ENCODE measurements around the gene ZC3H6. TPM values are rescaled to one million over a fixed set of nuclear protein-coding genes. Genes with fewer than 3 reads are reported as not detected.

Gene ZC3H6
- total RNA-seq, 1 experiment from 2014 or later, result 5.3 TPM

GRCh38 chr2:112332123-112332696 lies 56.8 kb downstream of the ZC3H6 start:
- DNase-seq (ENCODE audit: low read depth, low spot score) (no peak), ATAC-seq (no peak)
- ChIA-PET CTCF (no interaction called here), POLR2A (interaction anchor here (0.6 kb wide), 1 partner anchor 58 kb away, joined by 6 read pairs; no protein-coding TSS in a partner anchor)
- no peak overlapping the region for H3K27ac ChIP-seq (ENCODE audit: low read length)
- H3K36me3 ChIP-seq (ENCODE audit: control insufficient read depth, insufficient read depth, low read length), result no peaks in the 10 kb centered on the region
- no peaks in the 10 kb centered on the region for H3K4me1 ChIP-seq (ENCODE audit: control insufficient read depth, insufficient read depth, low read length)
- no TSS peak for BruUV-seq (replicated peaks)
- intact Hi-C loops (cut with micrococcal nuclease; ENCODE audit: unreplicated experiment), result no loop called here
- H3K4me3 ChIP-seq (ENCODE audit: low read depth in 2 of 2, low read length in 2 of 2), result no peak overlapping the region
- no peaks in the 10 kb centered on the region for H3K9me3 ChIP-seq (ENCODE audit: control insufficient read depth, insufficient read depth, low read depth, low read length)
- in situ Hi-C loops (cut with HindIII; ENCODE audit: low pct_unique_long_range_greater_than_20kb, low sequenced_read_pairs), result no loop called here
- TF ChIP-seq POLR2AphosphoS5 (IDR thresholded peaks at IDR 0.05; ENCODE audit: low read depth, low read length) (no peak), CTCF (IDR thresholded peaks at IDR 0.05) (no peak), REST (IDR thresholded peaks at IDR 0.05; ENCODE audit: insufficient read depth in 1 of 2, low read depth in 2 of 2, low read length in 1 of 2) (no peak), SIN3A (IDR thresholded peaks at IDR 0.05; ENCODE audit: borderline replicate concordance, insufficient read depth, low read depth, low read length) (no peak), TCF7L2 (IDR thresholded peaks at IDR 0.05; ENCODE audit: low read depth, low read length) (no peak)
- no peaks in the 10 kb centered on the region for H3K27me3 ChIP-seq (ENCODE audit: control insufficient read depth, insufficient read depth, low read length)

- ATAC-seq, result no peak
- H3K4me3 ChIP-seq (ENCODE audit: low read depth in 2 of 2, low read length in 2 of 2), result no peak overlapping the region
- DNase-seq (ENCODE audit: low read depth, low spot score), result no peak
- POLR2A ChIA-PET, result no interaction called here
- in situ Hi-C loops (cut with HindIII; ENCODE audit: low pct_unique_long_range_greater_than_20kb, low sequenced_read_pairs) (no loop called here), intact Hi-C loops (cut with micrococcal nuclease; ENCODE audit: unreplicated experiment) (no loop called here)
- H3K9me3 ChIP-seq (ENCODE audit: control insufficient read depth, insufficient read depth, low read depth, low read length), result no peaks in the 10 kb centered on the region
- BruUV-seq (replicated peaks), result no TSS peak
- no peaks in the 10 kb centered on the region for H3K36me3 ChIP-seq (ENCODE audit: control insufficient read depth, insufficient read depth, low read length)
- H3K27ac ChIP-seq (ENCODE audit: low read length), result no peak overlapping the region
- TF ChIP-seq SIN3A (IDR thresholded peaks at IDR 0.05; ENCODE audit: borderline replicate concordance, insufficient read depth, low read depth, low read length), result no peak
- TF ChIP-seq POLR2AphosphoS5 (IDR thresholded peaks at IDR 0.05; ENCODE audit: low read depth, low read length), result no peak
- no peak for TF ChIP-seq TCF7L2 (IDR thresholded peaks at IDR 0.05; ENCODE audit: low read depth, low read length)
- no peak for TF ChIP-seq REST (IDR thresholded peaks at IDR 0.05; ENCODE audit: insufficient read depth in 1 of 2, low read depth in 2 of 2, low read length in 1 of 2)
- TF ChIP-seq CTCF (IDR thresholded peaks at IDR 0.05), result no peak
- CTCF ChIA-PET, result no interaction called here
- no peaks in the 10 kb centered on the region for H3K4me1 ChIP-seq (ENCODE audit: control insufficient read depth, insufficient read depth, low read length)
- no peaks in the 10 kb centered on the region for H3K27me3 ChIP-seq (ENCODE audit: control insufficient read depth, insufficient read depth, low read length)
These were observed 60.2 kb downstream of the ZC3H6 start for GRCh38 chr2:112335600-112335999.

Measured in Panc1 (cell line).